ENCODE measurements around the gene GIPC1.

Gene GIPC1

GRCh38 chr19:14432791-14433553, 63.0 kb downstream of the GIPC1 start, which contains the start of gene PKN1:
PKN1 (plus strand) TSS chr19:14433306; CDS start chr19:14433522, 216 bp downstream.
- DNase-seq = peak; percentile 27

- no peak for DNase-seq
These were observed 65.2 kb downstream of the GIPC1 start for GRCh38 chr19:14430712-14431111.

- no peak for DNase-seq
These were observed 67.0 kb downstream of the GIPC1 start for GRCh38 chr19:14428882-14429416.

Data from activated CD4-positive, alpha-beta T cell treated with anti-CD3 and anti-CD28 coated beads for 1 hour (primary cell).